ENCODE measurements around the gene MYO1D. TPM values are rescaled to one million over a fixed set of nuclear protein-coding genes. Genes with fewer than 3 reads are reported as not detected.

Gene MYO1D
- total RNA-seq, 1 experiment from 2014 or later = 35.7 TPM

DNA sequence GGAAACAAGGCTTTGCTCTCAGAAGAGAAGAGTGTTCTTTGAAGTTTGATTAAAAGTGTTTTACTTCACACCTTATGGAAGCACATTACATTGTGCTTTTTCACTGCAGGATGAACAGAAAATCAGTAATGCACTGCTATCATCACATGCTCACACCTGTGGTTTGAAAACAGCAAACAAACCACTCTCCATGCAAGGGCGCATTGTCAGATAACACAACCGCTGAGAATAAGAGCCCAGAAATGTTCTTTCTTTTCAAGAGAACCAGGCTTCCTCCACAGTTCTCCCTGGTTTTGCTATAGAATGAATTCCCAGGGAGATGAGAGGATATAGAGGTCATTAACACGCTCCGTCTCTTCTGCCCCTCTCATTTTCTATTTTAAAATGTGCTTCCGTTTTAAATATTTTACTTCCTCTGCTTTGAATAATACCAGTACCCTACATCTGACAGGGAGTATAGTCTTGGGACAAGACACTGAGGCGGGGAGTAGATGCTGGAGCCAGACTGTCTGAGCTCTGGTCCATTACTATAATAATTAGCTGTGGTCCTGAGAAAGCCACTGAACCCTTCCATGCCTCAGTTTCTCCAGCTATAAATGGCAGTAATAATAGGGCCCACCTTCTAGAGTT, 318.5 kb downstream of the MYO1D start (continued):
- TF ChIP-seq YY1 (IDR thresholded peaks at IDR 0.05; ENCODE audit: extremely low read depth, insufficient replicate concordance, low read depth, low read length) (no peak), SRF (IDR thresholded peaks at IDR 0.05; ENCODE audit: low read depth) (no peak)

DNA sequence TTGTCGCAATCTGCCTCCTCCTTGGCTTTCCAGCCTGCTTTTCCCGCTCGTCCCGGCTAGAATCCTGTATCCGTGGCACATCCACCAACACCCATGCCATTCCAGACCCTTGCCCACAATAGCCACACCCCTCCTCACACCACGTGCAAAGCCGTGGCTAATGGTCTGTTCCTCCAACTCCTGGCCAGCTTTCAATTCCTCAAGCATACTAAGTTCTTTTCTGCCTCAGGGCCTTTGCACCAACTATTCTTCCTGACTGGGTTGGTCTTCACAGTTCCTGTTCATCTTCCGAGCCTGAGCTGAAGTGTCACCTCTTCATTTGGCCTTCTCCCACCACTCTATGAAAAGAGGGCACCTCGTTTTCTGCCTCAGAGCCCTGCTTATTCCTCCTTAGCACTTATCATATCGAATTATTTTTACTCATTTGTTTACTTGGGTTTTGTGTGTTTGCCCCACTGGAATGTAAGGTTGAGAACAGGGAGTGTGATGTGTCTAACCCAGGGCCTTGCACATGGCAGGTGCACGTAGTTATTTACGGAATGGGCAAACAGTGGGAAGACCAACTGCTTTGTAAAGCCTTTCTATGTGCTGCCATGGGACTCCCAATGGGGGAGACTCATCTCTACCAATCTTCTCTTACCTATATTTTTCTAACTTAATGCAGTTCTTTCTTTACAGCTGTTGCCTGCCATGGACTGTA, 321.2 kb downstream of the MYO1D start:
- ChIA-PET POLR2A (no interaction called here), CTCF (no interaction called here), RAD21 (ENCODE audit: low non-redundant PET in 1 of 2, low total read pairs in 2 of 2, uncharacterized antibody in 2 of 2, unreplicated experiment in 2 of 2) (no interaction called here)
- no peak overlapping the region for H3K4me2 ChIP-seq (ENCODE audit: low read length)
- H3K9ac ChIP-seq (ENCODE audit: low read length) = no peak overlapping the region
- ATAC-seq (no peak), DNase-seq (ENCODE audit: low read depth, low spot score) (no peak)
- BruUV-seq (replicated peaks) = no TSS peak
- no peaks in the 10 kb centered on the region for H3K36me3 ChIP-seq (ENCODE audit: control insufficient read depth in 1 of 2, insufficient read depth in 2 of 2, low read length in 2 of 2)
- no peaks in the 10 kb centered on the region for H3K9me2 ChIP-seq (ENCODE audit: insufficient read depth)
- no peak overlapping the region for H2AFZ ChIP-seq (ENCODE audit: low read depth, low read length, poor library complexity, severe bottlenecking)
- H3K27me3 ChIP-seq (ENCODE audit: insufficient read depth, low read length) = no peaks in the 10 kb centered on the region
- H3K9me3 ChIP-seq (ENCODE audit: control insufficient read depth in 1 of 2, insufficient read depth in 1 of 2, low read depth in 1 of 2, low read length in 2 of 2) = no peaks in the 10 kb centered on the region
- TF ChIP-seq, protein P1, sequence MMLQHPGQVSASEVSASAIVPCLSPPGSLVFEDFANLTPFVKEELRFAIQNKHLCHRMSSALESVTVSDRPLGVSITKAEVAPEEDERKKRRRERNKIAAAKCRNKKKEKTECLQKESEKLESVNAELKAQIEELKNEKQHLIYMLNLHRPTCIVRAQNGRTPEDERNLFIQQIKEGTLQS (IDR thresholded peaks at IDR 0.05) = no peak
- TF ChIP-seq JUND (IDR thresholded peaks at IDR 0.05) (no peak), EZH2phosphoT487 (IDR thresholded peaks at IDR 0.05; ENCODE audit: borderline replicate concordance) (no peak), EZH2 (IDR thresholded peaks at IDR 0.05) (no peak), SIN3A (IDR thresholded peaks at IDR 0.05; ENCODE audit: low read depth) (no peak), RAD21 (IDR thresholded peaks at IDR 0.05; ENCODE audit: low read depth) (no peak), POLR2AphosphoS5 (IDR thresholded peaks at IDR 0.05; ENCODE audit: low read depth, low read length) (no peak)
- TF ChIP-seq, protein P2, sequence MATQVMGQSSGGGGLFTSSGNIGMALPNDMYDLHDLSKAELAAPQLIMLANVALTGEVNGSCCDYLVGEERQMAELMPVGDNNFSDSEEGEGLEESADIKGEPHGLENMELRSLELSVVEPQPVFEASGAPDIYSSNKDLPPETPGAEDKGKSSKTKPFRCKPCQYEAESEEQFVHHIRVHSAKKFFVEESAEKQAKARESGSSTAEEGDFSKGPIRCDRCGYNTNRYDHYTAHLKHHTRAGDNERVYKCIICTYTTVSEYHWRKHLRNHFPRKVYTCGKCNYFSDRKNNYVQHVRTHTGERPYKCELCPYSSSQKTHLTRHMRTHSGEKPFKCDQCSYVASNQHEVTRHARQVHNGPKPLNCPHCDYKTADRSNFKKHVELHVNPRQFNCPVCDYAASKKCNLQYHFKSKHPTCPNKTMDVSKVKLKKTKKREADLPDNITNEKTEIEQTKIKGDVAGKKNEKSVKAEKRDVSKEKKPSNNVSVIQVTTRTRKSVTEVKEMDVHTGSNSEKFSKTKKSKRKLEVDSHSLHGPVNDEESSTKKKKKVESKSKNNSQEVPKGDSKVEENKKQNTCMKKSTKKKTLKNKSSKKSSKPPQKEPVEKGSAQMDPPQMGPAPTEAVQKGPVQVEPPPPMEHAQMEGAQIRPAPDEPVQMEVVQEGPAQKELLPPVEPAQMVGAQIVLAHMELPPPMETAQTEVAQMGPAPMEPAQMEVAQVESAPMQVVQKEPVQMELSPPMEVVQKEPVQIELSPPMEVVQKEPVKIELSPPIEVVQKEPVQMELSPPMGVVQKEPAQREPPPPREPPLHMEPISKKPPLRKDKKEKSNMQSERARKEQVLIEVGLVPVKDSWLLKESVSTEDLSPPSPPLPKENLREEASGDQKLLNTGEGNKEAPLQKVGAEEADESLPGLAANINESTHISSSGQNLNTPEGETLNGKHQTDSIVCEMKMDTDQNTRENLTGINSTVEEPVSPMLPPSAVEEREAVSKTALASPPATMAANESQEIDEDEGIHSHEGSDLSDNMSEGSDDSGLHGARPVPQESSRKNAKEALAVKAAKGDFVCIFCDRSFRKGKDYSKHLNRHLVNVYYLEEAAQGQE (IDR thresholded peaks at IDR 0.05; ENCODE audit: low read depth) = no peak
- TF ChIP-seq, protein P3, sequence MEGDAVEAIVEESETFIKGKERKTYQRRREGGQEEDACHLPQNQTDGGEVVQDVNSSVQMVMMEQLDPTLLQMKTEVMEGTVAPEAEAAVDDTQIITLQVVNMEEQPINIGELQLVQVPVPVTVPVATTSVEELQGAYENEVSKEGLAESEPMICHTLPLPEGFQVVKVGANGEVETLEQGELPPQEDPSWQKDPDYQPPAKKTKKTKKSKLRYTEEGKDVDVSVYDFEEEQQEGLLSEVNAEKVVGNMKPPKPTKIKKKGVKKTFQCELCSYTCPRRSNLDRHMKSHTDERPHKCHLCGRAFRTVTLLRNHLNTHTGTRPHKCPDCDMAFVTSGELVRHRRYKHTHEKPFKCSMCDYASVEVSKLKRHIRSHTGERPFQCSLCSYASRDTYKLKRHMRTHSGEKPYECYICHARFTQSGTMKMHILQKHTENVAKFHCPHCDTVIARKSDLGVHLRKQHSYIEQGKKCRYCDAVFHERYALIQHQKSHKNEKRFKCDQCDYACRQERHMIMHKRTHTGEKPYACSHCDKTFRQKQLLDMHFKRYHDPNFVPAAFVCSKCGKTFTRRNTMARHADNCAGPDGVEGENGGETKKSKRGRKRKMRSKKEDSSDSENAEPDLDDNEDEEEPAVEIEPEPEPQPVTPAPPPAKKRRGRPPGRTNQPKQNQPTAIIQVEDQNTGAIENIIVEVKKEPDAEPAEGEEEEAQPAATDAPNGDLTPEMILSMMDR (IDR thresholded peaks at IDR 0.05 in 2 of 3, conservative IDR thresholded peaks at IDR 0.05 in 1 of 3; ENCODE audit: borderline replicate concordance in 1 of 3, insufficient read depth in 1 of 3, low read depth in 2 of 3, low read length in 2 of 3) = no peak
- H3K27ac ChIP-seq (ENCODE audit: low read depth, low read length) = no peak overlapping the region
- H3K4me3 ChIP-seq (replicated peaks in 1 of 2; ENCODE audit: low read depth in 1 of 2, low read length in 2 of 2) = no peak overlapping the region
- H3K4me1 ChIP-seq (ENCODE audit: control insufficient read depth in 1 of 2, insufficient read depth in 2 of 2, low read length in 2 of 2) = peaks cover 0 to 9% of the 10 kb centered on the region in 2 experiments; a peak in 1 of 4 replicates
- intact Hi-C loops (cut with micrococcal nuclease) = no loop called here
- H4K20me1 ChIP-seq (ENCODE audit: insufficient read depth) = no peaks in the 10 kb centered on the region
- no peaks in the 10 kb centered on the region for H3K79me2 ChIP-seq (ENCODE audit: insufficient read depth, low read length)

Measured in HCT116 (cell line).